NCI-H446 treated with DMSO at 0.1 percent for 48 hours (cell line): ENCODE results near the gene MRPS31.
"Not testable (repeated sequence)": the region's sequence is repeated elsewhere in the genome, so short reads cannot be mapped to it uniquely, and the experiment has no call there.

Experiments
- DNase-seq: peaks from one replicate; lab custom pipeline; 2025; lab: John Stamatoyannopoulos, UW

MRPS31 gene

DNA sequence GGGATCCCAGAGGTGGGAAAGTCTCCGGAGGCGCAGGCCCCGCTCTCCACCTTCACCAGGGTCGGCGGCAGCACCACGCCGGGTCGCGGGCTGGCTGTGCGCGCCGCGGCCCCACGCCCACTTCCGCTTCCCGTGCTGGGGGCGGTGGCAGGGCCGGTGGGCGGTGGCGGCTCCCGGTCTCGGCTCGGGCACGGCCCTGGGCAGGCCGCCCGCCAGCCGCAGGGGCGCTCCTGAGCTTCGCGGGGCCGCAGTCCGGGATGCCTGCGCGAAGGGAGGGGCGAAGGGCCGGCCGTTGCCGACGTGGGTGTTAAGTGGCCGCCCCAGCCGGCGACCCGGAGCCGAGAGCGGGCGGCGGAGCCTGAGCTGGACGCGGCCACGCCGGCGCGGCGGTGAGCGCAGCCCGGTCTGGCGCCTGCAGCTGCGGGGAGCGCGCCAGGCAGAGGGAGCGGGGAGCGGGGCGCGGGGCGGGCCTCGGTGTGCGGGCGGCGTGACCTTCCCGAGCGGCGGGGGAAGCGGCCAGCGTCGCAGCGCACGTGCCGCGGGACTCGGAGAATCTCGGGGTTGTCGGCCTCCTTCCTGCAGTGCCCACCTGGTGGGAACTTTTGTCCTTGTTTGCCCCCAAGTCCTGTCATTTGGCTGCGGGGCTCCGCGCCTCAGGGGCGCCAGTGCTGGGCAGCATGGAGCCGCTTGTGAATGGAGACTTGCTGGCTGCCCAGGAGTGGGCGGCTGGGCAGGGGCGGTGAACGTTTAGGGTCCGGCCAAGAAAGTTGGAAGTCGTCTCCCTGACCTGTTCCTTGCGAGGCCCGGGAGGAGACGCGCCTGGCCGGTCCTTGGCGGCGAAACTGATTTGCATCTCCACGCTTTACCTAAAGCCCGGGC lies 18.5 kb upstream of the MRPS31 start, which contains the start of gene SLC25A15:
SLC25A15 (plus strand) TSS at position 337 of the 879 bp plus-strand sequence. CDS start 3,616 bp downstream, outside the sequence.
- DNase-seq = peak; percentile 48

DNA sequence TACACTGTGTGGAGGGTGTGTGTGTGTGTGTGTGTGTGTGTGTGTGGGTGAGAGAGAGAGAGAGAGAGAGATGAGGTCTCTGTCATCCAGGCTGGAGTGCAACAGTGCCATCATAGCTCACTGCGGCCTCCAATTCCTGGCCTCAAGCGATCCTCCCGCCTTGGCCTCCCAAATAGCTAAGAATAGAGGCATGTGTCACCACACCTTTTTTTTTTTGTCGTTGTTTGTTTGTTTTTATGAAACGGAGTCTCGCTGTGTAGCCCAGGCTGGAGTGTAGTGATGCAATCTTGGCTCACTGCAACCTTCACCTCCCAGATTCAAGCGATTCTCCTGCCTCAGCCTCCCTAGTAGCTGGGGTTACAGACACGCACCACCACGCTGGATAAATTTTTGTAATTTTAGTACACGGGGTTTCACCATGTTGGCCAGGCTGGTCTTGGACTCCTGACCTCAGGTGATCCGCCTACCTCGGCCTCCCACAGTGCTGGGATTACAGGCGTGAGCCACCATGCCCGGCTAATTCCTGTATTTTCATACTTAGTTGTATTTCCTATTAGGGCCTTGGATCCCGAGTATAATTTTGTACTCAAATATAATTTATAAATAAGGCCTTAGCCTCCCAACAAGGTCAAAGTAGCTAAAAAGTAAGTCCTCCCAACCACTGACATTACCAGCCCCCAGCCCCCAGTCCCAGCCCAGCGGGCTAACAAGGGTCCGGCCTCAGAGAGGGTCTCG lies 17.7 kb upstream of the MRPS31 start:
- DNase-seq = not testable (repeated sequence)

DNA sequence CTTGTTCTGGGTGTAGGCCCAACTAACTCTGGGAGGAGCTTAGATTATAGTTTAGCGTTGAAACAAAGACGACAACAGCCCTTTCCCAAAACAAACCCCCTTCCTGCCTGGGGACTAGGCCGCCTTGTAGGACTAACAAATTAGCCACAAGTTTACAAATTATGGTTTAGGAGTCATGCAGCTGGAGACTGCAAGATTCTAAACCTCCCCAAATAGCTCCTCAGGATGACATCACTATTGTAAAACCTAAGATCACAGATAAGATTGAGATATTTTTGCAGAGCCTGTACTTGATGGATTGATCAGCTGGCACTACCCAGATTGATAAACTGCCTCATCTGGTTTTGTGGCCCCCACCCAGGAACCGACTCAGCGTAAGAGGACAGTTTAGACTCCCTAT lies 16.1 kb upstream of the MRPS31 start:
- no peak for DNase-seq

DNA sequence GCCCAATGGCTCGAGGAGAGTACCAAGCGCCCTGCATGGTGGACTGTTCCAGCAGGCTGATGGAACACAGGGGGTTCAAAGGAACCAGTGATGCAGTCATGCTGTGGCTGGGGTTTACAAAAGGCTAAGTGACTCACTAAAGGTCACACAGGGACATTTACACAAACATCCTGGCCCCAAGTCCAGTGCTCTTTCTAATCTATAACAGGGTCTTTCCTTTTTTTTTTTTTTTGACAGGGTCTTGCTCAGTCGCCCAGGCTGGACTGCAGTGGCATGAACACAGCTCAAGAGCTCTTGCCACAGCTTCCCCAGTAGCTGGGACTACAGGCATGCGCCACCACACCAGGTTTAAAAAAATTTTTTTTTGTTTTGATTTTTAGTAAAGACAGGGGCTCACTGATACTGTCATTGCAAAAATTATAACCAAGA lies 15.6 kb upstream of the MRPS31 start:
- no peak for DNase-seq

DNA sequence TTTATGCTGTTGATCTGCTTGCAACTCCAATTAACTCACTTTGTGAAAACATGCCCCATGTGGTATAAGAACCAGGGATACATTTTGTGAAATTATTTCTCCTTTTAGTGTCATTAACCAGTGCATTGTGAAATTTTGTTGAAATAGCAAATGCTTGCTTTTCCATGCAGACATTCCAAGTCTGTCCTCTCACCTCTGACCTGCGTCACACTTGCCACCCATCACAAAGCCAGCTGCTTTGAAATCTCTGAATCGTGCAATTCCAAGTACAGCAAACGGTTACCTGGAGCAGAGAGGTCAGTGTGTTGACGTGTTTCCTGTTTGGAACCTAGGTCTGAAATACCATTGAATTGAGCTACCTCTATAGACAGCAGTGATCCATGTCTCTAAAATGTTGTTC lies 13.6 kb upstream of the MRPS31 start:
- no peak for DNase-seq

DNA sequence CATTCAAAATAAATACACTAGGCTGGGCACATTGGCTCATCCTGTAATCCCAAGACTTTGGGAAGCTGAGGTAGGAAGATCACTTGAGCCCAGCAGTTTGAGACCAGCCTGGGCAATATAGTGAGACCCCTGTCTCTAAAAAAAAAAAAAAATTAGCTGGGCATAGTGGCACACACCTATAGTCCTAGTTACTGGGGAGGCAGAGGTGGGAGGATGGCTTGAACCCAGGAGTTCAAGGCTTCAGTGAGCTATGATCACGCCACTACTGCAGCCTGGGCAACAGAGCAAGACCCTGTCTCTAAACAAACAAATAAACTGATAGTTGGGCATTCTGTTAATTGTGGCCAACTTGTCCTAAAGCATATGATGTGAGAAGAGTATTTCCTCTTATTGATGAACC lies 12.0 kb upstream of the MRPS31 start:
- not testable (repeated sequence) for DNase-seq

DNA sequence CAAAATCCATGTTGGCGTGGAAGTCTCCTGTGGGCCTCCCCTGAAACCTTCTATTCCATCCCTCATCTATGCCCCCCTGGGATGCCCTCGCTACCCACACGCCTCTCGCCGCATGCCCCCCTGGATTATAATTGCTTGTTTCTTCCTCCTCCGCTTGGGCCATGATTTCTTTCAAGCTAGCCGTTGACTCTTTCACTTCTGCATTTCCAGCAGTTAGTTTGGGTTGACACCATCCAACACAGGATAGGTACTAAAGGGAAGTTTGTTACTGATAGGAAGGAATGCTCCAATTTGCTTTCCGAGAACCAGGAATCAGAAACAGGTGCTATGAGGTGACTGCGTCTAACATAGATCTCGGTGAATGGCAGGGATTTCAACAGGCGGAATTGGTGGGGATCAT lies 10.7 kb upstream of the MRPS31 start:
- DNase-seq = no peak

DNA sequence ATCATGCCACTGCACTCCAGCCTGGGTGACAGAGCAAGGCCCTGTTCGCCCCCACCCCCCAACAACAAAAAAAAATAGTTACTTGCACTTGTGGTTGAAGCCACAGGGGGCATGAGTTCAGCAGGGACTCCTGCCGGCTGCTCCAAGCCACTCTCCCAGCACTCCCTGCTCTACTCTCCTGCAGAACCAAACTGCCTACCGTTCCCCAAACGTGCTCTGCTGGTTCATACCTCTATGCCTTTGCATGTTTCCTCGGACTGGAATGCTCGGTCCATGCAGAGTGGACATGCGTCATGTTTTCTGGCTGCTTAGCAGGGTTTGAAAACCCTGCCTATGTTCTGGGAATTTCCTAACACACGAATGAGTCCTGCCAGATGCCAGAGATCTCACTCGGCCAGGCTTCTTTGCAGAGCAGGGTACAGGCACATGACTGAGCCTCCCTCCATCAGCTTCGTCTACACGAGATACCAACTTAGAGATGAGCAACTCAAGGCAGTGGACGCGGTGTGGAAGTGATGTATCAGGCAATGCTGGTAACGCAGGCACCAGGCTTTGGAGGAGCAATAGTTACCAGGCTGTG lies 9.9 kb upstream of the MRPS31 start:
- no peak for DNase-seq

DNA sequence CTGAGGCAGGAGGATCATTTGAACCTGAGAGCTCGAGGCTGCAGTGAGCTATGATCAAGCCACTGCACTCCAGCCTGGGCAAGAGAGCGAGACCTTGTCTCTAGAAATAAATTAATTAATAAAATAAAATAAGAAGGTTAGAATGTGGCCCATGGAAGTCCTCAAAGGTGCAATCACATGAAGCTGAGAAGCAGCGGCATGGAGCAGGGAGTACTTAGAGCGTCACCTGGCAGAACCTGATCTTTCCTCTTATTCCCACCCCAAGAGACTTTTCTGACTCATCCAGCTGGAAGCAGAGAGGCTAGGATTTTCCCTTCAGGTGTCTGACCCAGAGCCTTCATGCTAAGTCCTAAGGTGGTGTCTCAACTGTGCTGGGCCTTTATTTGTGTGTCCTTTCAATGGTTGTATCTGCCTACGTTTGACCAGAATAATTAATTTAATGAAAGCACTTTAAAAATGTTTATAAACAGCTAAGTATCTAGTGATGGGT lies 8.9 kb upstream of the MRPS31 start:
- no peak for DNase-seq

DNA sequence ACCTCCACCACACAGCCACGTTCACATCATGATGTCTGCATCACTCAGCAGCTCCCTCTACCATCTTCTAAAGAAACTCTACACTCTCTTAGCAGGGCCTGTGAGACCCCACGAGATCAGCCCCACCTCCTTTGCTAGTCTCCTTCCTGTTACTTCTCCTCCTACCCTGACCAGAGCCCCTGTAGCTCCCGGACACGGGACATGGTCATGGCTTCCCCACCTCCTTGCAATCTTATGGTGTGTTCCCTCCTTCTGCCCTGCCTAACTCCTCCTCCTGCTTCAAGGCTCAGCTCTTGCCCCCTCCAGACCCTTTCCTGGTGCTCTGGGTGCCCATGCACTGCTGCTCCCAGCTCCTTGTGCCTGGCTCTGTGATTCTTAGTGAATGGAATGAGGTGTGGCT lies 8.1 kb upstream of the MRPS31 start:
- DNase-seq = no peak

DNA sequence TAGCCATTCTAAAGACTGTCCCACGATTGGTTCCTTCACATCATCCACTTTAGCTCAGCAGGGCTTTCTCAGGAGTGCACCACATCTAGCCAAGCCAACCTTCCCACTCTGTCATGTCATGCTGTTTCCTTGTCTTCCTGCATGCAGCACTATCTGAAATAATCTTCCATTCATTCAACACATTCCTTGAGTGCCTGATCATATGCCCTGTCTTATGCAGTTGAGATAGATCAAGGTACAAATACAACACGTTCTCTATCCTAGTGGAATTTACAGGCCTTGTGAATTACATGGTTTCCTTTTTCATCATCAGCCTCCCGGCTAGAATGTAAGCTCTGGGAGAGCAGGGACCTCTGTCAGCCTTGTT lies 6.8 kb upstream of the MRPS31 start:
- no peak for DNase-seq

DNA sequence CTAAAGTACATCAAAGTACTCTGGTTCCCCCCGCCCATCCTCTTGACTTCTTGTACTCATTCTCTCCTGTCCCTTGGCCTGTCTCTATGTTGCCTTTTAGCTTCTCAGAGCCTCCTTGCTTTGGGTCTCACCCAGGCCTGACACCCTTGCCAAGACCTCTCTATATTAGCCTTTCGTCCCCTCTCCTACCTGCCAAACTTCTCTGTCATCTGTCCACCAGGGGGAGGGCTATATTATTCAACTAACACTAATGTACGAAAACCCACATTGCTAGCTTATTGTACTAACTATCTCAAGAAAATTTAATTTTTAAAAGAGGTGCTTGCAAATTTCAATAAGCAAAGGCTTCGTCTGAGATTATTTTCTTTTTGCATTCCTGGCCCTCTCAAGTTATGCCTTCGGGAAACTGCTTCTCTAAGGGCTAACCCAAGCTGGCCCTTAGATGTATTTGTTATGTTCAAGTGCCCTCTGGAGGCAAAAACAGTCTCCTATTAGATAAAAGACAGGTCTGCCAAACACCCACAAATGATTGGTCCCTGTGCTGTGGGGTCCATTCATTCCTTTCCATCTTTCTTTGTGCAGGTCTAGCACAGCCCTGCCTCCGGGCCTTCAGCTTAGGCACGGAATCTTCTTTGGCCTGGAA lies 6.3 kb upstream of the MRPS31 start:
- peak; percentile 48 for DNase-seq

DNA sequence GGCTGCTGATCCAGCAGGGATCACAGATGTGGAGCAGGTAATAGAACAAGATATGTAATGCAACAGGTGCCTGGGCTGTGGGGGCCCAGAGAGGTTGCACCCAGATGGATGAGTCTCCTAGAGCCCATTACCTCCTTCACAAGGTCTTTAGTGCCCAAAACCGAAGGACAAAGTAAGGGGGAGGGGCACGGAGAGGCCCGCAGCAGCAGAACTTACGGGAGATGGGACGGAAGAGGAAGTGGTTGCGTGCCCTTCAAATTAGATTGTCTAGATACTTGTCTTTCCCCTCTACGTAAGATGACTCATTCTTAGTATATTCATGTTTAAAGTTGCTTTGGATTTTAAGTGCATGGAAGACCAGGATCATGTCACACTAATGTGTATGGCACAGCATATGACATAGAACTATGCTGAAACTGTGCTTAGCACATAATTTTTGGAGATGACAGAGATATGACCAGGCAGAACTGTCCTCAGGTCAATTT lies 5.7 kb upstream of the MRPS31 start:
- DNase-seq = no peak

DNA sequence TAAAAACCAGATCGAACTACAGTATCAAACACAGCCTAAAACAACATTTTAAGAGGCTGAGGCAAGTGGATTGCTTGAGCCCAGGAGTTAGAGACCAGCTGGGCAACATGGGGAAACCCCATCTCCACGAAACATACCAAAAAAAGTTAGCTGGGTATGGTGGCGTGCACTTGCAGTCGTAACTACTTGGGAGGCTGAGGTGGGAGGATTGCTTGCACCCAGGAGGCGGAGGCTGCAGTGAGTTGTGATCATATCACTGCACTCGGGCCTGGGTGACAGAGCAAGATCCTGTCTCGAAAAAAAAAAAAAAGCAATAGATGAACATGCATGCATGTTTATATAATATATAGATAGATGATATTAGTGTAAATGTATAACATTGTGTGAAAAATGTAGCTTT lies 5.2 kb upstream of the MRPS31 start:
- DNase-seq = no peak

DNA sequence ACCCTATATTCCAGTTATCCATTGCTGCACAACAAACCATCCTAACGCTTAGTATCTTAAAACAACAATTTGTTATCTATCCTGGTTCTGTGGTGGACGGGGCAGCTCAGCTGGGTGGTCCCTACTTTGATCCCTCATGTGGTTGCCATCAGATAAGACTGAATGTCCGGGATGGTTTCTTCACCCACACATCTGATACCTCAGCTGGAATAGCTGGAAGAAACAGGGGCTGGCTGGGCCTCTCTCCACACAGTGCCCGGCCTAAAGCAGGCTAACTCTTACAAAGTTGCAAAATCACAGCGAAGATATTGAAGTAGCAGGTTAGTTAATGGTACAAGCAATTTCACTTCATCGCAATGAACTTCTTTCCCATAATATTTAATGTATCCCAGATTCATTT lies 3.7 kb upstream of the MRPS31 start:
- DNase-seq = no peak

DNA sequence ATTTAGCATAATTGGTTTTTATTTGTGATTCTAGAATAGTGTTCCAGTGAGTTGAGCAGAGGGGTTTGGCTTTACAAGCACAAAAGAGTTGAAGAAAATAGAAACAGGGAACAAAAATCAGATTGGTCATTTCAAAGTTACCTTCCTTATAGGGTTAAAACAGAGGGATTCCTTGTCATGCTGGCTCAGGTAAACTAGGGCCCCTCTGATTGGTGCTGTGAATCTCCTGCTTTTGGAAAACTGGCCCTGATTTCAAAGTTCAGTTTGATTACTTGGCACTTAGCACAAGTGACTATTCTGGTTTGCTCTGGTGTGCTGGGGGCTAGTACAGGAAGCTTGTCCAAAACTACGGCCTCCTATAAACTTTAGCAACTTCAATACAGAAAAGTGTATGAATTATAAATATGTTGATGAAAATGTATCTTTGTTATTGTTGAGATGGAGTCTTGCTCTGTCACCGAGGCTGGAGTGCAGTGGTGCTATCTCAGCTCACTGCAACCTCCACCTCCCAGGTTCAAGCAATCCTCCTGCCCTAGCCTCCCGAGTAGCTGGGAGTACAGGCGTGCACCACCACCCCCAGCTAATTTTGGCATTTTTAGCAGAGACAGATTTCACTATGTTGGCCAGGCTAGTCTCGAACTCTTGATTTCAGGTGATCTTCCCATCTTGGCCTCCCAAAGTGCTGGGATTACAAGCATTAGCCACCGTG lies 1.9 kb upstream of the MRPS31 start:
- DNase-seq = no peak

DNA sequence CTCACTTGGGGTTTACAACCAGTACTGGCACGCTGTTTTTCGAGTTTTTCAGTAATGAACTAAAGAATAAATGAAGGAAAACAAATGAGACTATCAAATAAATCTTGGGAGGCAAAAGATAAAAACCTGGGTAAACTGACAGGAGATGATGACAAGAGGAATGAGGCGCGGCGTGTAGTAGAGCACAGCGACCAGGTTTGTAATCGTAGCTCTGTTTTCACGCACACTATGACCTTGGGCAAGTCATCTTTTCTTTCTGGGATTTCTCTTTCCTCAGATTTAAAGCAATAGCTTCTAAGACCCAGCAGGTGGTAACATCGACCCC lies 419 bp downstream of the MRPS31 start:
- no peak for DNase-seq

DNA sequence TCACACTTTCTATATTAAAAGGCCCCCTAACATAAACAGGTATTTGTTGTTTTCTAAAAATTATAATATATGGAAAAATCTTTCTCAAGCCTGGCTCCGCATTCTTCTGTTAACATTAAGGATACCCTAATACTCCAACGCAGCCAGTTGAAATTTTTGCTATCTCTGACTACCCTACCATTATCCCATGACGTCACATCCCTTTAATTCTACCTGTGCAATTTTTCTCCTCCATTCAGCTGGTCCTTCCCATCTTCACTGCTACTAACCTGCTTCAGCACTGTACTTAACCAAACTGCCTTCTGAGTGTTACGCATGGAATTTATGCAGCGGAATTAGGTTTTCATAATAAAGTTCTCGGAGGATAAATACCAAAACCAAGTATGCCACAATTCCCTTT lies 1.0 kb downstream of the MRPS31 start:
- DNase-seq = no peak

DNA sequence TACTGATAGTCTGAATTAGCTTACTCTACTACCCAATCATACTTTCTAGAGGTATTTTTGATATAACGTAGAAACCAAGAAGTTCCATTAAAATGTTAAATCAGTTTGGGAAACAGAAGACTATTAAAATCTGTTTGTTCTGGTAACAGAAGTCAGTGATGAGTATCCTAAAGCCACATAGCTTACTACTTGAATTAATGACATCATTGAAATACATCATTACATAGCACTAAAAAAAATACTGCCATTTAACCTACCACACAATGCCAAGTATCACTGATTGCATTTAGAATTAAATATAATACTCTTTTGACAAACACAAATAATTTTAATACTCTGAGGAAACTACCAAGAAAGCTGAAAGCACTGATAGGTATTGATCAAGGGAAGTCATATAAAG lies 5.4 kb downstream of the MRPS31 start:
- DNase-seq = no peak

DNA sequence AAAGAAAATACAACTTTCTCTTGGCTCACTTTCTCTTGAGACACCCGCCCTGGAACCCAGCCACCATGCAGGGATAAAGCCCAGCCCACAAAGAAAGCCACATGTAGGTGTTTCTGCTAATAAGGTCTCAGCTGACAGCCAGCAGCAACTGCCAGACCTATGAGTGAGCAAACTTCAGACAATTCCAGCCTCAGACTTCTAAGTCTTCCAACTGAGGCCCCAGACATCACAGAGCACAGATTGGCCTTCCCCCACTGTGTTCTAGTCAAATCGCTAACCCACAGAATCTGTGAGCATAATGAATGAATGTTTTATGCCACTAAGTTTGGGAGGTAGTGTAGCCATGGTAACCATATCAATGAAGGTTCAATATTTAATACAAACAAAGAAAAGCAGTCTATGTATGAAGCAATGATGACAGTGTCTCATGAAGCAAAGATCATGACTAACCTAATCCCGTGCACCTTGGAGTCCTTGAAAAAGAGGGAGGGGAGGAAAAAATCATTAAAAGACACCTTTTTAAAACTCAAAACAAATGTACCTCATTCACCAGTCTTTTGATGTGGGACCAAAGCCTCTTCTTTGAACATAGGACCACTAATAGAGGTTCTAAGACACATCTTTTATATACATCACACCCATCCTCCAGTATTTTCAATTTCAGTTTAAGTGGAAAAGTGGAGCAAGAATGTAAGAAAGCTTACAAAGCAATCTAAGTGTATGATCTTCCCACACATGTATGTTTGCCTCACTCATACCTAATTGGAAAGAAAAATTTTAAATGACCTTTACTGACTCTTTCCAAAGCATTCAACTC lies 6.2 kb downstream of the MRPS31 start:
- DNase-seq = no peak

DNA sequence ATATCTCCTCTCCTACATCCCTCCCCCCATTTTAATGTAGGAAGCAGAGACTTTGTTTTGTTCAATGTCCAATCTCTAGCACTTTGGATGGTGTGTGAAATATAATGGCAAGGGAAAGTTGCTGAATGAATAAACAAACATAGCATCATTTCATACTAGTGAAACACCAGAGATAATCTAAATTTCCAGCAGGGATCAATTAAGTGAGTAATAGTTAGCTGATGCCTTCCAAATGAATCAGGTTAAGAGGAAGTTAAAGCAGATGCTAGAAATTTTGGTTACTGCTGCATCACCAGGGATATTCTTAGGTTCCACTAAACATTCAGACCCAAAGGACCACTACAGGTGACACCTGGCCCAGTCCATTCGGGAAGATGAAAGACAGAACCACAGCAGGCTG lies 8.1 kb downstream of the MRPS31 start:
- no peak for DNase-seq
